PC-9 (cell line): ENCODE measurements around the gene PELI3. TPM values are rescaled to one million over a fixed set of nuclear protein-coding genes. Genes with fewer than 3 reads are reported as not detected.

Experiments
- BruUV-seq: library from RNA; stranded (reverse); fragments of 400-500 nt; replicated peaks from 2 replicates; lab custom pipeline; 2021; lab: Mats Ljungman, UMichigan
- CTCF ChIA-PET: fragments of 300-600 bp; sonication (Branson Sonifier 250); formaldehyde crosslinking; loops from one replicate; lab custom pipeline; 2022; ENCODE audit warnings: antibody characterized with exemption; lab: Charles Lee
- POLR2A ChIA-PET: fragments of 300-600 bp; sonication (Branson Sonifier 250); formaldehyde crosslinking; loops from one replicate; lab custom pipeline; 2022; ENCODE audit warnings: antibody characterized with exemption; ENCODE audit not compliant: unreplicated experiment; lab: Charles Lee
- DNase-seq, 2 experiments: peaks; one replicate each; pipeline versions ENCODE4 v3.0.0 to v3.0.0-alpha.2; 2015 to 2022; ENCODE audit warnings: mixed read lengths in 1 of 2
- H2AFZ ChIP-seq: fragments of 200-600 bp; sonication (generic); 2 replicates; pipeline ENCODE4 v1.8.1; 2017; ENCODE audit warnings: antibody characterized with exemption
- H3F3A ChIP-seq: fragments of 200-600 bp; sonication (generic); 2 replicates; pipeline ENCODE4 v1.8.1; 2017; ENCODE audit warnings: antibody characterized with exemption, mild to moderate bottlenecking, low read depth; ENCODE audit not compliant: insufficient read depth
- H3K27ac ChIP-seq: fragments of 200-600 bp; sonication (generic); 2 replicates; pipeline ENCODE4 v1.6.1; 2016; ENCODE audit warnings: mixed run types
- H3K27me3 ChIP-seq: fragments of 200-600 bp; sonication (generic); 2 replicates; pipeline ENCODE4 v1.6.1; 2016; ENCODE audit warnings: low read depth, mixed run types; ENCODE audit not compliant: insufficient read depth
- H3K36me3 ChIP-seq: fragments of 200-600 bp; sonication (generic); 2 replicates; pipeline ENCODE4 v1.6.1; 2016; ENCODE audit warnings: low read depth, mixed run types
- H3K4me1 ChIP-seq: fragments of 200-600 bp; sonication (generic); replicated peaks from 2 replicates; pipeline ENCODE4 v1.6.1; 2016; ENCODE audit warnings: mixed run types; ENCODE audit not compliant: insufficient read depth
- H3K4me2 ChIP-seq: fragments of 200-600 bp; sonication (generic); 2 replicates; pipeline ENCODE4 v1.6.1; 2017; ENCODE audit warnings: mixed run types
- H3K4me3 ChIP-seq: fragments of 200-600 bp; sonication (generic); 2 replicates; pipeline ENCODE4 v1.6.1; 2016; ENCODE audit warnings: mixed run types
- H3K79me2 ChIP-seq: fragments of 200-600 bp; sonication (generic); 2 replicates; pipeline ENCODE4 v1.6.1; 2017; ENCODE audit warnings: low read depth, mixed run types
- H3K9me2 ChIP-seq: fragments of 200-600 bp; sonication (generic); 2 replicates; pipeline ENCODE4 v1.8.1; 2017; ENCODE audit warnings: mild to moderate bottlenecking; ENCODE audit not compliant: insufficient read depth
- H3K9me3 ChIP-seq: fragments of 200-600 bp; sonication (generic); 2 replicates; pipeline ENCODE4 v1.8.1; 2016; ENCODE audit warnings: low read depth; ENCODE audit not compliant: insufficient read depth
- H4K20me1 ChIP-seq: fragments of 200-600 bp; sonication (generic); 2 replicates; pipeline ENCODE4 v1.8.1; 2017; ENCODE audit not compliant: insufficient read depth
- CTCF ChIP-seq: fragments of 200-600 bp; sonication (generic); conservative IDR thresholded peaks from 2 replicates; pipeline ENCODE4 v1.6.1; 2017; ENCODE audit warnings: mixed run types, antibody characterized with exemption, mild to moderate bottlenecking, moderate library complexity
- EZH2 ChIP-seq: fragments of 200-600 bp; sonication (generic); IDR thresholded peaks from 2 replicates; pipeline ENCODE4 v1.8.0; 2017; ENCODE audit warnings: antibody characterized with exemption, low read depth
- intact Hi-C: fragments of 100-400 bp; cut with micrococcal nuclease; formaldehyde crosslinking; loops from one replicate; pipeline ENCODE4 v1.10.0; 2022; ENCODE audit not compliant: unreplicated experiment
- total RNA-seq: library from RNA; stranded (reverse); gene quantifications from 2 replicates; pipeline ENCODE4 v1.2.3, GENCODE V29; 2021

Gene PELI3
- total RNA-seq, 1 experiment from 2014 or later: 14.0 TPM

- CTCF ChIA-PET: interaction anchor here (0.6 kb wide), 1 partner anchor 25 kb away, joined by 4 read pairs; no protein-coding TSS in a partner anchor
- POLR2A ChIA-PET: interaction anchor here (0.7 to 1.1 kb wide), 3 partner anchors 44 to 297 kb away, joined by 3 to 4 read pairs (median 3); no protein-coding TSS in a partner anchor
- Histone ChIP-seq H3K4me3 (peak overlapping the region; percentile 90; the same call in 1 of the 2 replicates), H3K79me2 (no peaks in the 10 kb centered on the region), H2AFZ (no peak overlapping the region), H3K27me3 (no peaks in the 10 kb centered on the region), H3K9me2 (no peaks in the 10 kb centered on the region), H3F3A (peaks cover 14% of the 10 kb centered on the region; the same call in 1 of the 2 replicates), H3K9me3 (no peaks in the 10 kb centered on the region), H3K4me1 (peaks cover 10% of the 10 kb centered on the region), H3K27ac (no peak overlapping the region), H4K20me1 (no peaks in the 10 kb centered on the region), H3K4me2 (peak overlapping the region; percentile 98), H3K36me3 (no peaks in the 10 kb centered on the region)
- intact Hi-C loops: loop anchor here (2.0 kb wide), 1 partner anchor 27 kb away; the partner anchor contains the start of gene MRPL11
- no peak for TF ChIP-seq EZH2
- no peak for TF ChIP-seq CTCF
- no peak for DNase-seq
- TSS peak; percentile 30 for BruUV-seq
Observed at GRCh38 chr11:66465373-66466224, 1.1 kb upstream of the PELI3 start.

- Histone ChIP-seq H3K36me3 (no peaks in the 10 kb centered on the region), H3K27me3 (no peaks in the 10 kb centered on the region), H3K4me1 (peaks cover 10% of the 10 kb centered on the region), H3K4me3 (peak overlapping the region; percentile 90), H2AFZ (peak overlapping the region; percentile 75), H3K4me2 (peak overlapping the region; percentile 98), H3F3A (peaks cover 14% of the 10 kb centered on the region; the same call in 1 of the 2 replicates), H3K79me2 (no peaks in the 10 kb centered on the region), H3K9me3 (no peaks in the 10 kb centered on the region), H3K27ac (no peak overlapping the region), H4K20me1 (no peaks in the 10 kb centered on the region), H3K9me2 (no peaks in the 10 kb centered on the region)
- DNase-seq: peak in 1 of 2 experiments; percentile 62
- intact Hi-C loops: loop anchor here (2.0 kb wide), 1 partner anchor 28 kb away; the partner anchor contains the start of gene MRPL11
- peak; percentile 49; the same call in 1 of the 2 replicates for TF ChIP-seq CTCF
- TF ChIP-seq EZH2: no peak
- BruUV-seq: no TSS peak
- ChIA-PET POLR2A (interaction anchor here (0.8 to 1.1 kb wide), 3 partner anchors 12 to 45 kb away, joined by 4 to 17 read pairs (median 13); partner anchors contain the start of gene MRPL11), CTCF (interaction anchor here (0.7 to 1.1 kb wide), 6 partner anchors 12 to 149 kb away, joined by 3 to 19 read pairs (median 6); partner anchors contain the start of genes MRPL11 and RBM14)
Observed at GRCh38 chr11:66467034-66467659, 442 bp downstream of the PELI3 start.

- Histone ChIP-seq H2AFZ (no peak overlapping the region), H3K79me2 (no peaks in the 10 kb centered on the region), H3K27ac (no peak overlapping the region), H3K9me3 (no peaks in the 10 kb centered on the region), H3K27me3 (no peaks in the 10 kb centered on the region), H3K4me3 (peak overlapping the region; percentile 90), H3K9me2 (no peaks in the 10 kb centered on the region), H3K36me3 (no peaks in the 10 kb centered on the region), H3K4me2 (peak overlapping the region; percentile 98), H3F3A (peaks cover 14% of the 10 kb centered on the region; the same call in 1 of the 2 replicates), H3K4me1 (peaks cover 10% of the 10 kb centered on the region), H4K20me1 (no peaks in the 10 kb centered on the region)
- POLR2A ChIA-PET: no interaction called here
- TF ChIP-seq EZH2 (no peak), CTCF (no peak)
- DNase-seq: peak in 1 of 2 experiments; percentile 34
- no TSS peak for BruUV-seq
- CTCF ChIA-PET: no interaction called here
- intact Hi-C loops: loop anchor here (2.0 kb wide), 1 partner anchor 29 kb away; the partner anchor contains the start of gene MRPL11
Observed at GRCh38 chr11:66467756-66468155, 1.1 kb downstream of the PELI3 start.
